ENCODE data around the gene REEP3.

- TF ChIP-seq CTCF (IDR thresholded peaks at IDR 0.05; ENCODE audit: low read length) (no peak), EZH2 (optimal IDR thresholded peaks at IDR 0.05; ENCODE audit: low read depth, low read length) (no peak)
These were observed 140.1 kb downstream of the REEP3 start for GRCh38 chr10:63661347-63661746.

Measured in MM.1S (cell line).